Sigmoid colon (tissue), 7 donors: ENCODE measurements around the gene DNMT1. TPM values are rescaled to one million over a fixed set of nuclear protein-coding genes. Genes with fewer than 3 reads are reported as not detected.

ENCODE experiments used
- DNase-seq: peaks from one replicate; pipeline ENCODE4 v3.0.0-alpha.2; 2019
- H3K27ac ChIP-seq, 4 donors: fragments of 200-600 bp; sonication (generic); one replicate each; pipeline ENCODE4 v1.5.1; 2016 to 2019; ENCODE audit warnings: mild to moderate bottlenecking in 1 of 4
- H3K27me3 ChIP-seq, 3 donors: fragments of 200-600 bp; sonication (generic); one replicate each; pipeline ENCODE4 v1.5.1; 2019; ENCODE audit warnings: mild to moderate bottlenecking in 1 of 3
- H3K36me3 ChIP-seq, 4 donors: fragments of 200-600 bp; sonication (generic); one replicate each; pipeline ENCODE4 v1.5.1; 2016 to 2019
- H3K4me1 ChIP-seq, 4 donors: fragments of 200-600 bp; sonication (generic); one replicate each; pipeline ENCODE4 v1.5.1; 2017 to 2019
- H3K4me3 ChIP-seq, 4 donors: fragments of 200-600 bp; sonication (generic); one replicate each; pipeline ENCODE4 v1.5.1; 2017 to 2019; ENCODE audit warnings: mild to moderate bottlenecking in 2 of 4, moderate library complexity in 1 of 4
- H3K9me3 ChIP-seq, 4 donors: fragments of 200-600 bp in 3 of 4; sonication (generic) in 3 of 4; one replicate each; pipeline versions ENCODE4 v1.5.1 to v1.6.1; 2013 to 2019
- CTCF ChIP-seq, 4 experiments: fragments of 450-650 bp in 3 of 4; fragments of 200-600 bp in 1 of 4; IDR thresholded peaks; one replicate each; pipeline ENCODE4 v1.5.1; 2016 to 2019; ENCODE audit warnings: antibody characterized with exemption in 4 of 4, mild to moderate bottlenecking in 3 of 4, moderate library complexity in 2 of 4
- EP300 ChIP-seq, 4 donors: sonication (generic); formaldehyde crosslinking; IDR thresholded peaks; one replicate each; pipeline ENCODE4 v1.6.1; 2017; ENCODE audit warnings: antibody characterized with exemption in 4 of 4
- POLR2A ChIP-seq, 2 donors: fragments of 450-650 bp; IDR thresholded peaks; one replicate each; pipeline ENCODE4 v1.6.1; 2016; ENCODE audit warnings: antibody characterized with exemption in 2 of 2, mild to moderate bottlenecking in 2 of 2, moderate library complexity in 2 of 2
- POLR2AphosphoS5 ChIP-seq, 4 donors: sonication (generic); formaldehyde crosslinking; IDR thresholded peaks; one replicate each; pipeline ENCODE4 v1.6.1; 2017; ENCODE audit warnings: antibody characterized with exemption in 4 of 4
- WGBS, 2 donors: extraction: QIAGEN DNeasy Blood & Tissue Kit; methylation state at CpG; one replicate each; pipeline ENCODE4 v1.1.7; 2013; 5-methylcytosine and 5-hydroxymethylcytosine counted together
- intact Hi-C: fragments of 100-400 bp; cut with DNase I; formaldehyde crosslinking; loops from one replicate; pipeline ENCODE4 v1.15.1; 2023
- polyA plus RNA-seq, 3 donors: library from polyadenylated mRNA; stranded (reverse); fragments of 200-250 nt; gene quantifications; one replicate each; pipeline ENCODE4 v1.2.3, GENCODE V29; 2013
- total RNA-seq, 4 donors: library from RNA; depleted of rRNA; stranded (reverse); fragments of >200 nt; gene quantifications; one replicate each; pipeline ENCODE4 v1.1.0, GENCODE V29; 2016
- donor health status: healthy with polysubstance abuse.
- donor health status: Bipolar disorder and iron deficiency.
- donor health status: healthy.

The DNMT1 gene
- total and polyA plus RNA-seq, 7 donors: 12.0 to 47.9 (median 24.5) TPM

- no peaks in the 10 kb centered on the region for H3K27me3 ChIP-seq
- H3K36me3 ChIP-seq: peaks cover 12 to 99% (median 78%) of the 10 kb centered on the region in 4 donors
- H3K4me1 ChIP-seq: no peaks in the 10 kb centered on the region
- intact Hi-C loops: no loop called here
- WGBS, 2 donors: 40 to 63% methylated on average over 15 of the region's 15 CpGs
- H3K9me3 ChIP-seq: no peaks in the 10 kb centered on the region
- TF ChIP-seq POLR2AphosphoS5 (IDR thresholded peaks at IDR 0.05) (no peak), CTCF (IDR thresholded peaks at IDR 0.05) (no peak), POLR2A (IDR thresholded peaks at IDR 0.05) (no peak), EP300 (IDR thresholded peaks at IDR 0.05) (no peak)
- no peak overlapping the region for H3K4me3 ChIP-seq
- H3K27ac ChIP-seq: no peak overlapping the region
- DNase-seq: no peak
Observed at GRCh38 chr19:10142701-10143375, 51.9 kb downstream of the DNMT1 start.

GRCh38 chr19:10141973-10142372 is 52.8 kb downstream of the DNMT1 start:
- intact Hi-C loops: no loop called here
- no peak overlapping the region for H3K4me3 ChIP-seq
- no peaks in the 10 kb centered on the region for H3K4me1 ChIP-seq
- no peaks in the 10 kb centered on the region for H3K27me3 ChIP-seq
- WGBS, 2 donors: 94% methylated on average over 18 of the region's 18 CpGs
- no peak overlapping the region for H3K27ac ChIP-seq
- TF ChIP-seq POLR2A (IDR thresholded peaks at IDR 0.05): no peak
- no peak for TF ChIP-seq CTCF (IDR thresholded peaks at IDR 0.05)
- no peak for TF ChIP-seq POLR2AphosphoS5 (IDR thresholded peaks at IDR 0.05)
- no peak for TF ChIP-seq EP300 (IDR thresholded peaks at IDR 0.05)
- no peak for DNase-seq
- no peaks in the 10 kb centered on the region for H3K9me3 ChIP-seq
- H3K36me3 ChIP-seq: peaks cover 19 to 100% (median 82%) of the 10 kb centered on the region in 4 donors

- intact Hi-C loops: no loop called here
- Histone ChIP-seq H3K4me1 (no peaks in the 10 kb centered on the region), H3K9me3 (no peaks in the 10 kb centered on the region), H3K27me3 (no peaks in the 10 kb centered on the region), H3K27ac (no peak overlapping the region), H3K36me3 (peaks cover 21 to 100% (median 81%) of the 10 kb centered on the region in 4 donors), H3K4me3 (no peak overlapping the region)
- TF ChIP-seq POLR2A (IDR thresholded peaks at IDR 0.05): no peak
- no peak for TF ChIP-seq POLR2AphosphoS5 (IDR thresholded peaks at IDR 0.05)
- no peak for TF ChIP-seq EP300 (IDR thresholded peaks at IDR 0.05)
- no peak for TF ChIP-seq CTCF (IDR thresholded peaks at IDR 0.05)
- no peak for DNase-seq
- 92 to 93% methylated on average over 13 of the region's 13 CpGs for WGBS, 2 donors
Observed at GRCh38 chr19:10141479-10141878, 53.3 kb downstream of the DNMT1 start.

GRCh38 chr19:10139952-10140351 is 54.8 kb downstream of the DNMT1 start:
- Histone ChIP-seq H3K27me3 (no peaks in the 10 kb centered on the region), H3K27ac (no peak overlapping the region), H3K4me3 (no peak overlapping the region), H3K4me1 (no peaks in the 10 kb centered on the region), H3K36me3 (peaks cover 16 to 98% (median 80%) of the 10 kb centered on the region in 4 donors), H3K9me3 (no peaks in the 10 kb centered on the region)
- 97% methylated on average over 23 of the region's 23 CpGs for WGBS, 2 donors
- TF ChIP-seq EP300 (IDR thresholded peaks at IDR 0.05): no peak
- TF ChIP-seq POLR2AphosphoS5 (IDR thresholded peaks at IDR 0.05): no peak
- TF ChIP-seq CTCF (IDR thresholded peaks at IDR 0.05): no peak
- no peak for TF ChIP-seq POLR2A (IDR thresholded peaks at IDR 0.05)
- intact Hi-C loops: no loop called here
- no peak for DNase-seq
